Testis (tissue), 2 donors: Measurements from ENCODE around the gene SIGLEC8.

Experiments
- POLR2A ChIP-seq: fragments of 450-650 bp; IDR thresholded peaks from one replicate; pipeline ENCODE4 v1.6.1; 2017; ENCODE audit warnings: antibody characterized with exemption, mild to moderate bottlenecking, moderate library complexity
- TF ChIP-seq, protein P1 (sequence below), 3 experiments: fragments of 450-650 bp in 2 of 3; fragments of 200-600 bp in 1 of 3; sonication (generic) in 1 of 3; IDR thresholded peaks; one replicate each; pipeline ENCODE4 v1.5.1; 2016 to 2019; ENCODE audit warnings: antibody characterized with exemption in 3 of 3, mild to moderate bottlenecking in 2 of 3, moderate library complexity in 1 of 3

GRCh38 chr19:51470966-51471365 is 12.7 kb upstream of the SIGLEC8 start:
- TF ChIP-seq, protein P1, sequence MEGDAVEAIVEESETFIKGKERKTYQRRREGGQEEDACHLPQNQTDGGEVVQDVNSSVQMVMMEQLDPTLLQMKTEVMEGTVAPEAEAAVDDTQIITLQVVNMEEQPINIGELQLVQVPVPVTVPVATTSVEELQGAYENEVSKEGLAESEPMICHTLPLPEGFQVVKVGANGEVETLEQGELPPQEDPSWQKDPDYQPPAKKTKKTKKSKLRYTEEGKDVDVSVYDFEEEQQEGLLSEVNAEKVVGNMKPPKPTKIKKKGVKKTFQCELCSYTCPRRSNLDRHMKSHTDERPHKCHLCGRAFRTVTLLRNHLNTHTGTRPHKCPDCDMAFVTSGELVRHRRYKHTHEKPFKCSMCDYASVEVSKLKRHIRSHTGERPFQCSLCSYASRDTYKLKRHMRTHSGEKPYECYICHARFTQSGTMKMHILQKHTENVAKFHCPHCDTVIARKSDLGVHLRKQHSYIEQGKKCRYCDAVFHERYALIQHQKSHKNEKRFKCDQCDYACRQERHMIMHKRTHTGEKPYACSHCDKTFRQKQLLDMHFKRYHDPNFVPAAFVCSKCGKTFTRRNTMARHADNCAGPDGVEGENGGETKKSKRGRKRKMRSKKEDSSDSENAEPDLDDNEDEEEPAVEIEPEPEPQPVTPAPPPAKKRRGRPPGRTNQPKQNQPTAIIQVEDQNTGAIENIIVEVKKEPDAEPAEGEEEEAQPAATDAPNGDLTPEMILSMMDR (IDR thresholded peaks at IDR 0.05) = no peak
- TF ChIP-seq POLR2A = no peak
